K562 (cell line): ENCODE measurements around the gene SNX1. TPM values are rescaled to one million over a fixed set of nuclear protein-coding genes. Genes with fewer than 3 reads are reported as not detected.

Experiments
- BDP1 ChIP-seq: IDR thresholded peaks from 3 replicates; pipeline ENCODE4 v1.6.1; 2011; ENCODE audit not compliant: insufficient read length, insufficient read depth
- CUX1 ChIP-seq: fragments of 200-800 bp; sonication (Bioruptor generic); IDR thresholded peaks from 2 replicates; pipeline ENCODE4 v1.6.1; 2016; ENCODE audit warnings: missing genetic modification characterization, missing compliant biosample characterization
- EGR1 ChIP-seq: fragments of 450-650 bp; conservative IDR thresholded peaks from 2 replicates; pipeline ENCODE4 v1.6.1; 2017; ENCODE audit warnings: mild to moderate bottlenecking
- GTF2F1 ChIP-seq: IDR thresholded peaks from 2 replicates; pipeline ENCODE4 v1.6.1; 2011; ENCODE audit warnings: low read depth, low read length, improper control_type of control experiment
- MCM3 ChIP-seq: fragments of 450-650 bp; IDR thresholded peaks from 2 replicates; pipeline ENCODE4 v1.6.1; 2016
- MIER1 ChIP-seq: fragments of 450-650 bp; IDR thresholded peaks from 2 replicates; pipeline ENCODE4 v1.6.1; 2016; ENCODE audit warnings: antibody characterized with exemption, mild to moderate bottlenecking, low read depth
- MYC ChIP-seq, 2 experiments: fragments of 250-450 bp in 1 of 2; sonication (Bioruptor Pico) in 1 of 2; IDR thresholded peaks; 2 replicates each; pipeline versions ENCODE4 v1.5.1 to v1.6.1; 2012 to 2021; ENCODE audit warnings: low read depth in 2 of 2, borderline replicate concordance in 1 of 2, improper control_type of control experiment in 1 of 2, low read length in 1 of 2, mild to moderate bottlenecking in 1 of 2, moderate library complexity in 1 of 2
- RREB1 ChIP-seq: fragments of 250-450 bp; sonication (Bioruptor Pico); IDR thresholded peaks from 2 replicates; pipeline ENCODE4 v1.4.0; 2020
- SNRNP70 ChIP-seq: fragments of 200-400 bp; formaldehyde crosslinking; optimal IDR thresholded peaks from 2 replicates; pipeline ENCODE3; 2017; ENCODE audit warnings: low read depth, low read length
- SRSF9 ChIP-seq: fragments of 200-400 bp; formaldehyde crosslinking; IDR thresholded peaks from 2 replicates; pipeline ENCODE4 v1.6.1; 2017; ENCODE audit warnings: low read depth, low read length, borderline replicate concordance
- TSHZ1 ChIP-seq: fragments of 250-450 bp; sonication (Bioruptor Pico); IDR thresholded peaks from 2 replicates; pipeline ENCODE4 v1.4.0; 2020; ENCODE audit warnings: mild to moderate bottlenecking, moderate library complexity
- ZNF436 ChIP-seq: fragments of 250-450, 450-650 bp; sonication (Bioruptor Pico); formaldehyde crosslinking; IDR thresholded peaks from 2 replicates; pipeline ENCODE4 v1.7.0; 2020; ENCODE audit warnings: mild to moderate bottlenecking
- polyA plus RNA-seq, 8 experiments: library from polyadenylated mRNA; depleted of rRNA in 4 of 8; stranded (reverse) in 5 of 8; unstranded in 3 of 8; fragments of >200 nt; fragmentation: Nextera tagmentation in 2 of 8; fragmentation: Illumina TruSeq in 1 of 8; extraction: Ambion mirVana in 2 of 8; extraction: Trizol in 1 of 8; gene quantifications; 2 replicates each; pipeline versions ENCODE4 v1.2.1 to v1.2.3, GENCODE V29; 2011 to 2014; ENCODE audit warnings: inconsistent platforms in 1 of 8, missing spikeins in 1 of 8
- total RNA-seq, 7 experiments: library from RNA; depleted of rRNA in 6 of 7; stranded (reverse); fragments of >200 nt in 6 of 7; fragmentation: Illumina TruSeq in 2 of 7; extraction: Trizol in 2 of 7; gene quantifications; 2 replicates each; pipeline versions ENCODE4 v1.2.1 to v1.2.3, GENCODE V29; 2011 to 2021; ENCODE audit warnings: low replicate concordance in 1 of 7

The SNX1 gene
- total and polyA plus RNA-seq, 9 of the 15 experiments (the other 6 are each of a cell fraction or from before 2014, with no cell fraction given) = 11.0 to 105 (median 59.9) TPM

- TF ChIP-seq ZNF436 (no peak), SNRNP70 (no peak), CUX1 (CRISPR knock-in tag) (no peak), EGR1 (no peak), SRSF9 (no peak), RREB1 (peak; percentile 55; the same call in 1 of the 2 replicates), BDP1 (no peak), TSHZ1 (CRISPR knock-in tag) (no peak), MCM3 (no peak), MYC (IDR thresholded peaks at IDR 0.05; ENCODE audit: low read depth, low read length) (0 out of 2 replicates have a peak, but pooled peaks have one; percentile 34), MYC (CRISPR knock-in tag; IDR thresholded peaks at IDR 0.05; ENCODE audit: borderline replicate concordance, low read depth) (peak; percentile 31; the same call in 1 of the 2 replicates), MIER1 (no peak), GTF2F1 (no peak)
Measured at GRCh38 chr15:64046421-64047153, 49.2 kb upstream of the SNX1 start, which contains the start of gene DAPK2 (continued).
